IMR-90 (cell line): ENCODE results near the gene TREM2.

Source experiments
- MAZ ChIP-seq: IDR thresholded peaks from 2 replicates; pipeline ENCODE4 v1.6.1; 2012; ENCODE audit warnings: low read depth, mild to moderate bottlenecking, low read length, improper control_type of control experiment, moderate library complexity, borderline replicate concordance
- MXI1 ChIP-seq: IDR thresholded peaks from 2 replicates; pipeline ENCODE4 v1.6.1; 2012; ENCODE audit warnings: low read depth, mild to moderate bottlenecking, low read length, moderate library complexity, borderline replicate concordance
- POLR2A ChIP-seq: IDR thresholded peaks from 2 replicates; pipeline ENCODE4 v1.6.1; 2012; ENCODE audit warnings: mild to moderate bottlenecking, low read depth, low read length
- TF ChIP-seq, protein P1 (sequence below): conservative IDR thresholded peaks from 2 replicates; pipeline ENCODE4 v1.5.1; 2012; ENCODE audit warnings: mild to moderate bottlenecking, low read depth, low read length, improper control_type of control experiment

DNA sequence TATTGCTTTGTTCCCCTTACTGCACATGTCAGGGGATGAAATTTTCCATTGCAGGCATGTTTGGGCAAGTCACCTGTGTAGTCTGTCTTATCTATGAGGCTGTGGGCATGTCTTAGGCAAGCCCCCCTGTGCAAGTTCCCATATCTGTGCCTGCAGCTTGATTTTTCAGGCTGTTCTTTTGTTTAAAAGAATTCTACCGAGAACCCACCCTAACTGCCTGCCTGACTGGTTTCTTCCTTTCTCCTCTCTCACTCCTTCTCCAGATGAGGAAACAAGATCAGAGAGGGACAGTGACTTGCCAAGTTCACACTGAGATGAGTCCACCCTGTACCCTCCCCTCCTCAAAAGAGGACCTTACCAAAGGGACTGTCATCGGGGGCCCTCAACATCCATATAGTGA, 27.1 kb upstream of the TREM2 start:
- no peak for TF ChIP-seq MXI1
- TF ChIP-seq, protein P1, sequence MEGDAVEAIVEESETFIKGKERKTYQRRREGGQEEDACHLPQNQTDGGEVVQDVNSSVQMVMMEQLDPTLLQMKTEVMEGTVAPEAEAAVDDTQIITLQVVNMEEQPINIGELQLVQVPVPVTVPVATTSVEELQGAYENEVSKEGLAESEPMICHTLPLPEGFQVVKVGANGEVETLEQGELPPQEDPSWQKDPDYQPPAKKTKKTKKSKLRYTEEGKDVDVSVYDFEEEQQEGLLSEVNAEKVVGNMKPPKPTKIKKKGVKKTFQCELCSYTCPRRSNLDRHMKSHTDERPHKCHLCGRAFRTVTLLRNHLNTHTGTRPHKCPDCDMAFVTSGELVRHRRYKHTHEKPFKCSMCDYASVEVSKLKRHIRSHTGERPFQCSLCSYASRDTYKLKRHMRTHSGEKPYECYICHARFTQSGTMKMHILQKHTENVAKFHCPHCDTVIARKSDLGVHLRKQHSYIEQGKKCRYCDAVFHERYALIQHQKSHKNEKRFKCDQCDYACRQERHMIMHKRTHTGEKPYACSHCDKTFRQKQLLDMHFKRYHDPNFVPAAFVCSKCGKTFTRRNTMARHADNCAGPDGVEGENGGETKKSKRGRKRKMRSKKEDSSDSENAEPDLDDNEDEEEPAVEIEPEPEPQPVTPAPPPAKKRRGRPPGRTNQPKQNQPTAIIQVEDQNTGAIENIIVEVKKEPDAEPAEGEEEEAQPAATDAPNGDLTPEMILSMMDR = no peak
- TF ChIP-seq MAZ = no peak
- no peak for TF ChIP-seq POLR2A
